Measurements from ENCODE around the gene PIEZO1.

The PIEZO1 gene

DNA sequence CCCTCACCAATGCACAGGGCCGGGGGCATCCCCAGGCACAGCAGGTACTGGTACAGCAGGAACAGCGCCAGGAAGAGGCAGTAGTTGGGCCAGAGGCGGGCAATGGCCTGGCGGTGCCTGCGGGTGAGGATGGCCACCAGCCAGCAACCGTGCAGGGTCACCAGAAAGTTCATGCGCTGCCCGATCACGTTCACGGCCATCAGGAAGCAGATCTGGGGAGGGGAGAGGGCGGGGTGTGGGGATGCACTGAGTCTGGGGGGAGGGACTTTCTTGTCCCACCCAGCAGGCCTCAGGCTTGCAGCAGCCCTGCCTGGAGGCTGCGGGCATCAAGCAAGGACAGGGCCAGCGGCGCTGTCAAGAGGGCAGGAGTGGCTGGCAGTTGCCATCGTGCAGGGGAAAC, 53.3 kb downstream of the PIEZO1 start:
- no peak for DNase-seq (ENCODE audit: low read depth)
- H3K4me3 ChIP-seq (ENCODE audit: low read depth, low read length): no peak overlapping the region
- TF ChIP-seq, protein P1, sequence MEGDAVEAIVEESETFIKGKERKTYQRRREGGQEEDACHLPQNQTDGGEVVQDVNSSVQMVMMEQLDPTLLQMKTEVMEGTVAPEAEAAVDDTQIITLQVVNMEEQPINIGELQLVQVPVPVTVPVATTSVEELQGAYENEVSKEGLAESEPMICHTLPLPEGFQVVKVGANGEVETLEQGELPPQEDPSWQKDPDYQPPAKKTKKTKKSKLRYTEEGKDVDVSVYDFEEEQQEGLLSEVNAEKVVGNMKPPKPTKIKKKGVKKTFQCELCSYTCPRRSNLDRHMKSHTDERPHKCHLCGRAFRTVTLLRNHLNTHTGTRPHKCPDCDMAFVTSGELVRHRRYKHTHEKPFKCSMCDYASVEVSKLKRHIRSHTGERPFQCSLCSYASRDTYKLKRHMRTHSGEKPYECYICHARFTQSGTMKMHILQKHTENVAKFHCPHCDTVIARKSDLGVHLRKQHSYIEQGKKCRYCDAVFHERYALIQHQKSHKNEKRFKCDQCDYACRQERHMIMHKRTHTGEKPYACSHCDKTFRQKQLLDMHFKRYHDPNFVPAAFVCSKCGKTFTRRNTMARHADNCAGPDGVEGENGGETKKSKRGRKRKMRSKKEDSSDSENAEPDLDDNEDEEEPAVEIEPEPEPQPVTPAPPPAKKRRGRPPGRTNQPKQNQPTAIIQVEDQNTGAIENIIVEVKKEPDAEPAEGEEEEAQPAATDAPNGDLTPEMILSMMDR (IDR thresholded peaks at IDR 0.05; ENCODE audit: low read depth, low read length, missing control alignments): no peak

DNA sequence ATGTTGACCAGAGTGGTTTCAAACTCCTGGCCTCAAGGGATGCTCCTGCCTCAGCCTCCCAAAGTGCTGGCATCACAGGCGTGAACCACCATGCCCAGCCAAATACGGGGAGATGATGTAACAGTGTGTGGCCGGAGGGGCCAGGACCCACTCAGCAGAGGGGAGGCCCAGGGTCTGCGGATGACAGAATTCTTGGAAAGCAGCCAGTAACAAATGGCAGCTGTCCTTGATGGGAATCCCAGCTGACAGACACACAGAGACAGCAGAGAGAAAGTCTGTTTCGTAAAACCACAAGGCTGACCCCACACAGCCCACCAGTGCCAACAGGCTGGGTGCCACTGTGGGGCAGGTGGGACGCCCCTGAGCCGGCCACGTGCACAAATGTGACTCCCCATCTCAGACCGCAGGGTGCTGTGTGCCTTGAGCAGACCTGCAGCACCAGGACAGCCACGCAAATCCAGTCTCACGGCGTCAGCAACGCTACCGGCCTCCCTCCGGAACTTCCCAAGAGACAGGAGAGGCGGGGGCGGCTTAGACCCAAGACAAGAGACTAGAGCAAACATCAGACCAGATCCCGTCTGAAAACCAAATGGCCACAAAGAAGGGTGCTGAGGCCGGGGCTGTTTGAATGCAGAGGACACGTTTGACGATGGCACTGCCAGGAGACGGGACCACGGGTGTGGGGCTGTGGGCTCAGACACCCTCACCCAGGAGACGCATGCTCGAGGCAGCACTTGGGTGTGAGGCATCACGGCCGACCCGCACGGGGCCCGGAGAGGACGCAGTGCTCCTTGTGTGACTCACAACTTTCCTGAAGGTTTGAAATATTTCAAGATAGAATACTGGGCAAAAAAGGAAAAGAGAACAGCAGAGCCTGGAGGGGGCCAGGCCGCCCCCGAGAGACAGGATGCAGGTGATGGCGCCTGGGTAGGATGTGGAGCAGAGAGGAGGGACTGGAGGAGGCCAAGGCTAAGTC, 54.1 kb downstream of the PIEZO1 start:
- H3K4me3 ChIP-seq (ENCODE audit: low read depth, low read length): no peak overlapping the region
- TF ChIP-seq, protein P1 (IDR thresholded peaks at IDR 0.05; ENCODE audit: low read depth, low read length, missing control alignments): no peak
- no peak for DNase-seq (ENCODE audit: low read depth)

DNA sequence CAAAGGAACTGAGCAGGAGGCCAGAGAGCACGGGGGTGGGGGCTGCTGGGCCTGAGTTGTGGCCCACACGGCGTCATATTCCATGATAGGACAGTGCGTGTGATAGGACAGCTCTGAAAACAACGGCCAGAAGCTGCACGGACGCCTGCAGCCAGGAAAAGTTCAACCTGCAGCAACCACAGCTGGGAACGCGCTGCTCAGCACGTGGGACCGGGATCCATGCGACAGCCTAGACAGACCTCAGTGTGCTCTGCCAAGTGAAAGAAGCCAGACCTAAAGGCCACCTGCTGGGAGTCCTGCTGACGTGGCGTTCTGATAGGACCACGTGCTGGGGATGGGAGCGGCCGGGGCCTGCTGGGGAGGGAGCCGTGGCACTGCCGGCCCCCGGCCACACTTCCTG, 57.1 kb downstream of the PIEZO1 start:
- DNase-seq (ENCODE audit: low read depth): no peak
- TF ChIP-seq, protein P1 (IDR thresholded peaks at IDR 0.05; ENCODE audit: low read depth, low read length, missing control alignments): no peak
- H3K4me3 ChIP-seq (ENCODE audit: low read depth, low read length): no peak overlapping the region

DNA sequence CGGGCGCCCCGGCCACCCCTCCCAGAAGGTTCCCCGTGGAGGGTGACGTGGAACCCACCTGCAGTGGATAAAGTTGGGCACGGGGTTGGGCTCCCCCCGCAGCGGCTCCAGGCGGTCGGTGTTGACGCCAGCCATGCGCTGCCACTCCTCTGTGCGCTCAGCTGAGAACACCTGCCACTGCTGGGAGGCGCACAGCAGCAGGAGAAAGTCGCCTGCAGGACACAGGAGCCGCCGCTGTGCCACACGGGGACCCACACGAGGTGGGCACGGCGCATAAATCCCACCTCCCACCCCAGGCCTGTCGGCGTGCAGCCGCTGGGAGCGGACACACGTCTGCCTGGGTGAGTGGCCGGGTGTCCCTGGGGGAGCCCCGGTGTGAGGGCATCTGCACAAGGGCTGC, 58.0 kb downstream of the PIEZO1 start:
- no peak overlapping the region for H3K4me3 ChIP-seq (ENCODE audit: low read depth, low read length)
- no peak for DNase-seq (ENCODE audit: low read depth)
- TF ChIP-seq, protein P1 (IDR thresholded peaks at IDR 0.05; ENCODE audit: low read depth, low read length, missing control alignments): no peak

DNA sequence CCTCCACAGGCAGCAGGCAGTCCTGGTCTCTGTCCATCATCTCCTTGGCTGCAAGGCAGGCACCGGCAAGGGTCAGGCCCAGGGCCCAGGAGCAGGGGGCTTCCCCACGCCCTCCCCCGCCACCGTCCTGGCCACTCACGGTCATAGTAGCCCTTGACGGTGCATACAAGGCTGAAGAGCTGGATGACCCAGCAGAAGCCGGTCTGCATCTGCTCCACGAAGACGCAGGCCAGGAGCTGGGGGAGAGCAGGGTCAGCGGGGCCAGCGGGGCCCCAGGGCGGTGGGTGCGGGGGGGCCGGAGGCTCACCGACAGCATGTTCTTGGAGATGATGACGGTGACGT, 58.6 kb downstream of the PIEZO1 start:
- TF ChIP-seq, protein P1 (IDR thresholded peaks at IDR 0.05; ENCODE audit: low read depth, low read length, missing control alignments): no peak
- DNase-seq (ENCODE audit: low read depth): no peak

DNA sequence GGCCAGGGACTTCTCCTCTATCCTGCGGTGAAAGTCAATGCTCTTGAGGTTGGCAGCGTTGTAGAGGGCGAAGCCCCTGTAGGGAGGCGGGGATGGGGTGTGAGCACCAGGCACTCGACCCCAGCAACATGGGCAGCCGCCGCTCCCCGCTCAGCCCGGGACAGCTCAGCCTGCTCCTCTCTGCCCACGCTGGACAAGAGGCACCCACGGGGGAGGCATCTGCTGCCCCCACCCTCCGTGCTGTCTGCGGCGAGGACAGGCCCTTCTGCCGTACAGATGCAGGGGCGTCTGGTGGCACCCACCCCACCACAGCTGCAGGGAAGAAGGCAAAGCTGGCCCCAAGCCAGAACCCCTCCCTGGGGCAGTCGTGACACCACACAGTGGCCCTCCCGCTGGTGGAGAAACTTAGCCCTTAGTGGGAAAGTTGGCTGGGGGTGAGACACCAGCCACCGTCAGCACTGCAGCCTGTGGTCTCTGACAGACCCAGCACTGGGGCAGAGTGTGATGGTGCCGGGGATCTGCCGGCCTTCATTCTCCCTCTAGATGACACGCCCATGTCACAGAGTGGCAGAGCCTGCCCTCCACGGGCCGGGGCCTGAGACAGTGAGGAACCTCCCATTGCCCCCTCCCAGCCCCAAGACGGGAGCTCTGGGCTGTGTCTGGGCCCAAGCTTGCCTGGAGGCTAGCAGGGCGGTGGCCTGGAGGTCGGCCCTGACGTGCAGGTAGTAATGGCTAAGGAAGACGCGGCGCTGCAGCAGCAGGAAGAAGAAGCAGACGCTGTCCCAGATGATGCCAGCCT, 59.2 kb downstream of the PIEZO1 start:
- TF ChIP-seq, protein P1 (IDR thresholded peaks at IDR 0.05; ENCODE audit: low read depth, low read length, missing control alignments): no peak
- no peak for DNase-seq (ENCODE audit: low read depth)
- no peak overlapping the region for H3K4me3 ChIP-seq (ENCODE audit: low read depth, low read length)

More for the DNA sequence above, 58.6 kb downstream of the PIEZO1 start:
- no peak overlapping the region for H3K4me3 ChIP-seq (ENCODE audit: low read depth, low read length)
